ENCODE results near the gene TOPBP1.

The TOPBP1 gene

GRCh38 chr3:133592843-133593242, 68.9 kb downstream of the TOPBP1 start:
- H2BK15ac ChIP-seq (replicated peaks; ENCODE audit: low read depth) = no peak overlapping the region
- no peak overlapping the region for H4K5ac ChIP-seq (ENCODE audit: low read length)
- H3K4ac ChIP-seq (ENCODE audit: low read depth, low read length) = no peak overlapping the region
- H3K18ac ChIP-seq (ENCODE audit: low read length) = no peak overlapping the region
- no peak overlapping the region for H3K9ac ChIP-seq (ENCODE audit: low read length)
- H3K27ac ChIP-seq (ENCODE audit: low read depth, low read length) = no peak overlapping the region
- no peak overlapping the region for H2BK120ac ChIP-seq (ENCODE audit: low read depth, low read length)
- H2AK5ac ChIP-seq (ENCODE audit: low read length) = no peak overlapping the region
- no peak overlapping the region for H3K23ac ChIP-seq (ENCODE audit: low read length)
- H3K27me3 ChIP-seq (ENCODE audit: insufficient read depth, low read length, poor library complexity) = no peaks in the 10 kb centered on the region
- H3K36me3 ChIP-seq (ENCODE audit: control insufficient read depth, insufficient read depth, low read length) = peaks cover 6% of the 10 kb centered on the region
- no peak overlapping the region for H4K8ac ChIP-seq (ENCODE audit: low read depth, low read length)
- no peak for DNase-seq
- no peaks in the 10 kb centered on the region for H3K4me1 ChIP-seq (ENCODE audit: control insufficient read depth, low read depth, low read length)
- H2BK5ac ChIP-seq (ENCODE audit: low read length) = no peak overlapping the region
- H3K79me2 ChIP-seq (ENCODE audit: control insufficient read depth, insufficient read depth, low read length) = no peaks in the 10 kb centered on the region
- no CpG with 5 or more reads among the region's 5 CpGs for WGBS (ENCODE audit: extremely low coverage, insufficient coverage, low lambda C conversion rate)
- no peak overlapping the region for H3K56ac ChIP-seq (ENCODE audit: low read length)
- no peak overlapping the region for H3K4me3 ChIP-seq (ENCODE audit: low read length)
- H3K4me2 ChIP-seq (ENCODE audit: low read length) = no peak overlapping the region
- H3K79me1 ChIP-seq (ENCODE audit: low read length) = no peaks in the 10 kb centered on the region

GRCh38 chr3:133591271-133591742, 70.4 kb downstream of the TOPBP1 start:
- Histone ChIP-seq H3K79me1 (ENCODE audit: low read length) (peaks cover 1% of the 10 kb centered on the region), H2AK5ac (ENCODE audit: low read length) (no peak overlapping the region), H2BK120ac (ENCODE audit: low read depth, low read length) (no peak overlapping the region), H2BK15ac (replicated peaks; ENCODE audit: low read depth) (no peak overlapping the region), H3K4me2 (ENCODE audit: low read length) (no peak overlapping the region), H3K4me3 (ENCODE audit: low read length) (no peak overlapping the region), H3K36me3 (ENCODE audit: control insufficient read depth, insufficient read depth, low read length) (peaks cover 8% of the 10 kb centered on the region), H3K4ac (ENCODE audit: low read depth, low read length) (no peak overlapping the region), H4K5ac (ENCODE audit: low read length) (no peak overlapping the region), H3K23ac (ENCODE audit: low read length) (no peak overlapping the region), H3K27me3 (ENCODE audit: insufficient read depth, low read length, poor library complexity) (no peaks in the 10 kb centered on the region), H2BK5ac (ENCODE audit: low read length) (no peak overlapping the region), H3K79me2 (ENCODE audit: control insufficient read depth, insufficient read depth, low read length) (no peaks in the 10 kb centered on the region), H4K8ac (ENCODE audit: low read depth, low read length) (no peak overlapping the region), H3K9ac (ENCODE audit: low read length) (no peak overlapping the region), H3K27ac (ENCODE audit: low read depth, low read length) (no peak overlapping the region), H3K4me1 (ENCODE audit: control insufficient read depth, low read depth, low read length) (no peaks in the 10 kb centered on the region), H3K56ac (ENCODE audit: low read length) (no peak overlapping the region), H3K18ac (ENCODE audit: low read length) (no peak overlapping the region)
- WGBS (ENCODE audit: extremely low coverage, insufficient coverage, low lambda C conversion rate) = no CpG with 5 or more reads among the region's 3 CpGs
- DNase-seq = peak; percentile 33

- no peak overlapping the region for H3K4me3 ChIP-seq (ENCODE audit: low read length)
- no peak overlapping the region for H3K9ac ChIP-seq (ENCODE audit: low read length)
- H3K79me2 ChIP-seq (ENCODE audit: control insufficient read depth, insufficient read depth, low read length) = no peaks in the 10 kb centered on the region
- H4K5ac ChIP-seq (ENCODE audit: low read length) = no peak overlapping the region
- H2BK15ac ChIP-seq (replicated peaks; ENCODE audit: low read depth) = no peak overlapping the region
- no peak overlapping the region for H3K27ac ChIP-seq (ENCODE audit: low read depth, low read length)
- H3K4me1 ChIP-seq (ENCODE audit: control insufficient read depth, low read depth, low read length) = no peaks in the 10 kb centered on the region
- no peak overlapping the region for H2BK5ac ChIP-seq (ENCODE audit: low read length)
- H3K4me2 ChIP-seq (ENCODE audit: low read length) = no peak overlapping the region
- H3K56ac ChIP-seq (ENCODE audit: low read length) = no peak overlapping the region
- H3K23ac ChIP-seq (ENCODE audit: low read length) = no peak overlapping the region
- H3K79me1 ChIP-seq (ENCODE audit: low read length) = peaks cover 1% of the 10 kb centered on the region
- H3K4ac ChIP-seq (ENCODE audit: low read depth, low read length) = no peak overlapping the region
- no CpG with 5 or more reads among the region's 8 CpGs for WGBS (ENCODE audit: extremely low coverage, insufficient coverage, low lambda C conversion rate)
- no peak overlapping the region for H2BK120ac ChIP-seq (ENCODE audit: low read depth, low read length)
- H3K27me3 ChIP-seq (ENCODE audit: insufficient read depth, low read length, poor library complexity) = no peaks in the 10 kb centered on the region
- no peak overlapping the region for H3K18ac ChIP-seq (ENCODE audit: low read length)
- DNase-seq = no peak
- no peak overlapping the region for H2AK5ac ChIP-seq (ENCODE audit: low read length)
- no peak overlapping the region for H4K8ac ChIP-seq (ENCODE audit: low read depth, low read length)
- peaks cover 8% of the 10 kb centered on the region for H3K36me3 ChIP-seq (ENCODE audit: control insufficient read depth, insufficient read depth, low read length)
These were observed 72.2 kb downstream of the TOPBP1 start for GRCh38 chr3:133589503-133589902.

DNA sequence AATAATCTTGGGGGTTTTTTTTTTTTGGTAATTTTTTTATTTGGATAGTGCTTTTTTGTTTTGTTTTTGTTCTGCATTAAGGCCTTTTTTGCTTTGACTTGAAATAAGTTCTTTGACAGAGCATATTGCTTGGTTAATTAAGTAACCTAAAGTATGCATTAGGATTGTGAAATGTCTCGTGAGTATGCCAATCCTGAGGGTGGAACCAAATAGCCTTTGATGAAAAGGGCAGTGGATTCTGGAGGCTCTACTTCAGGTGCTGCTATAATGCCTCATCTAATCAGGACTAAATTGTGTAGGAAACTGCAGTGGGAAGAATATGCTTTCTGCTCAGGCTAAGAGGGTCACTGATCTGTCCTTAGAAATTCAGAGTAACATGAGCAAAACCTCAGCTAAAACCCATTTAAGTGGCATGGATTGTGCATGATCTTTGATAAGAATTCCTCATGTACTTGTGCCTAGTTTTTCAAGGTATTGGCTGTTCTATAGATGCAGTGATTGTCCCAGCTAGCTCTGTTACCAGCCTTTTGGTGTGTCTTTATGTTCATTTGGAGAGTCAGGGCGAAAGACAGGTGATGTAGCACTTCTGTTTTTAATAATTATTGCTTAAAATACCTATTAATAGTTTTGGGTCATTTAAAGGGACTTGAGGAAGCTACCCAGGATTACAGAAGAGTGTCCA, 72.8 kb downstream of the TOPBP1 start:
- no peak overlapping the region for H3K27ac ChIP-seq (ENCODE audit: low read depth, low read length)

GRCh38 chr3:133588035-133588434, 73.7 kb downstream of the TOPBP1 start:
- Histone ChIP-seq H3K23ac (ENCODE audit: low read length) (no peak overlapping the region), H3K4me3 (ENCODE audit: low read length) (no peak overlapping the region), H2BK15ac (replicated peaks; ENCODE audit: low read depth) (no peak overlapping the region), H3K27me3 (ENCODE audit: insufficient read depth, low read length, poor library complexity) (no peaks in the 10 kb centered on the region), H3K79me2 (ENCODE audit: control insufficient read depth, insufficient read depth, low read length) (no peaks in the 10 kb centered on the region), H2AK5ac (ENCODE audit: low read length) (no peak overlapping the region), H4K5ac (ENCODE audit: low read length) (no peak overlapping the region), H3K36me3 (ENCODE audit: control insufficient read depth, insufficient read depth, low read length) (peaks cover 15% of the 10 kb centered on the region), H2BK120ac (ENCODE audit: low read depth, low read length) (no peak overlapping the region), H3K4me2 (ENCODE audit: low read length) (no peak overlapping the region), H3K27ac (ENCODE audit: low read depth, low read length) (no peak overlapping the region), H3K18ac (ENCODE audit: low read length) (no peak overlapping the region), H3K79me1 (ENCODE audit: low read length) (peaks cover 4% of the 10 kb centered on the region), H3K4ac (ENCODE audit: low read depth, low read length) (no peak overlapping the region), H3K9ac (ENCODE audit: low read length) (no peak overlapping the region), H4K8ac (ENCODE audit: low read depth, low read length) (no peak overlapping the region), H2BK5ac (ENCODE audit: low read length) (no peak overlapping the region), H3K56ac (ENCODE audit: low read length) (no peak overlapping the region), H3K4me1 (ENCODE audit: control insufficient read depth, low read depth, low read length) (no peaks in the 10 kb centered on the region)
- WGBS (ENCODE audit: extremely low coverage, insufficient coverage, low lambda C conversion rate) = no CpG with 5 or more reads among the region's 4 CpGs
- no peak for DNase-seq

More for the DNA sequence above, 72.8 kb downstream of the TOPBP1 start:
- no peak overlapping the region for H2BK120ac ChIP-seq (ENCODE audit: low read depth, low read length)
- no peak overlapping the region for H3K18ac ChIP-seq (ENCODE audit: low read length)
- H2BK5ac ChIP-seq (ENCODE audit: low read length) = no peak overlapping the region
- H3K4me1 ChIP-seq (ENCODE audit: control insufficient read depth, low read depth, low read length) = no peaks in the 10 kb centered on the region
- no peak overlapping the region for H3K4me2 ChIP-seq (ENCODE audit: low read length)
- H3K79me2 ChIP-seq (ENCODE audit: control insufficient read depth, insufficient read depth, low read length) = no peaks in the 10 kb centered on the region
- no peak overlapping the region for H3K9ac ChIP-seq (ENCODE audit: low read length)
- H4K5ac ChIP-seq (ENCODE audit: low read length) = no peak overlapping the region
- H2AK5ac ChIP-seq (ENCODE audit: low read length) = no peak overlapping the region
- no peak overlapping the region for H3K23ac ChIP-seq (ENCODE audit: low read length)
- H3K36me3 ChIP-seq (ENCODE audit: control insufficient read depth, insufficient read depth, low read length) = peaks cover 9% of the 10 kb centered on the region
- DNase-seq = no peak
- WGBS (ENCODE audit: extremely low coverage, insufficient coverage, low lambda C conversion rate) = no CpG with 5 or more reads among the region's 2 CpGs
- no peaks in the 10 kb centered on the region for H3K27me3 ChIP-seq (ENCODE audit: insufficient read depth, low read length, poor library complexity)
- H3K79me1 ChIP-seq (ENCODE audit: low read length) = peaks cover 1% of the 10 kb centered on the region
- no peak overlapping the region for H2BK15ac ChIP-seq (replicated peaks; ENCODE audit: low read depth)
- H3K4ac ChIP-seq (ENCODE audit: low read depth, low read length) = no peak overlapping the region
- H4K8ac ChIP-seq (ENCODE audit: low read depth, low read length) = no peak overlapping the region
- no peak overlapping the region for H3K56ac ChIP-seq (ENCODE audit: low read length)
- no peak overlapping the region for H3K4me3 ChIP-seq (ENCODE audit: low read length)

- no peak overlapping the region for H3K56ac ChIP-seq (ENCODE audit: low read length)
These were observed 78.3 kb downstream of the TOPBP1 start for GRCh38 chr3:133583396-133583795.

More at GRCh38 chr3:133583396-133583795, 78.3 kb downstream of the TOPBP1 start:
- Histone ChIP-seq H2AK5ac (ENCODE audit: low read length) (no peak overlapping the region), H2BK120ac (ENCODE audit: low read depth, low read length) (no peak overlapping the region), H3K4me1 (ENCODE audit: control insufficient read depth, low read depth, low read length) (no peaks in the 10 kb centered on the region), H3K18ac (ENCODE audit: low read length) (no peak overlapping the region), H3K27me3 (ENCODE audit: insufficient read depth, low read length, poor library complexity) (no peaks in the 10 kb centered on the region), H4K8ac (ENCODE audit: low read depth, low read length) (no peak overlapping the region), H3K4ac (ENCODE audit: low read depth, low read length) (no peak overlapping the region), H3K79me1 (ENCODE audit: low read length) (peaks cover 6% of the 10 kb centered on the region), H2BK15ac (replicated peaks; ENCODE audit: low read depth) (no peak overlapping the region), H3K4me3 (ENCODE audit: low read length) (no peak overlapping the region), H3K27ac (ENCODE audit: low read depth, low read length) (no peak overlapping the region), H3K79me2 (ENCODE audit: control insufficient read depth, insufficient read depth, low read length) (peaks cover 22% of the 10 kb centered on the region), H3K23ac (ENCODE audit: low read length) (no peak overlapping the region), H4K5ac (ENCODE audit: low read length) (no peak overlapping the region), H3K36me3 (ENCODE audit: control insufficient read depth, insufficient read depth, low read length) (peaks cover 14% of the 10 kb centered on the region), H3K4me2 (ENCODE audit: low read length) (no peak overlapping the region), H2BK5ac (ENCODE audit: low read length) (no peak overlapping the region), H3K9ac (ENCODE audit: low read length) (no peak overlapping the region)
- no CpG with 5 or more reads among the region's 6 CpGs for WGBS (ENCODE audit: extremely low coverage, insufficient coverage, low lambda C conversion rate)
- DNase-seq = no peak

Measured in mesendoderm (in vitro differentiated cells).